ENCODE results near the gene ATRAID.

The ATRAID gene

GRCh38 chr2:27243391-27244130 is 31.7 kb downstream of the ATRAID start:
- TF ChIP-seq POLR2AphosphoS5 (IDR thresholded peaks at IDR 0.05; ENCODE audit: low read depth, low read length) (no peak), POLR2A (IDR thresholded peaks at IDR 0.05; ENCODE audit: low read depth, low read length) (no peak), TAF1 (IDR thresholded peaks at IDR 0.05; ENCODE audit: low read depth, low read length) (no peak), SPI1 (IDR thresholded peaks at IDR 0.05; ENCODE audit: low read depth, low read length) (no peak)
- FAIRE-seq: no peak
- no peak for DNase-seq (ENCODE audit: insufficient read length, low spot score)

- DNase-seq (ENCODE audit: insufficient read length, low spot score) (no peak), FAIRE-seq (no peak)
- 0 out of 2 replicates have a peak, but pooled peaks have one; percentile 1 for TF ChIP-seq POLR2AphosphoS5 (IDR thresholded peaks at IDR 0.05; ENCODE audit: low read depth, low read length)
- TF ChIP-seq POU2F2 (IDR thresholded peaks at IDR 0.05; ENCODE audit: low read depth, low read length): no peak
Measured at GRCh38 chr2:27245116-27245515, 33.3 kb downstream of the ATRAID start.

- FAIRE-seq: no peak
- TF ChIP-seq POLR2AphosphoS5 (IDR thresholded peaks at IDR 0.05; ENCODE audit: low read depth, low read length) (no peak; the same call in 1 of the 2 replicates), TAF1 (IDR thresholded peaks at IDR 0.05; ENCODE audit: low read depth, low read length) (no peak), POLR2A (IDR thresholded peaks at IDR 0.05; ENCODE audit: low read depth, low read length) (no peak), SPI1 (IDR thresholded peaks at IDR 0.05; ENCODE audit: low read depth, low read length) (no peak), POU2F2 (IDR thresholded peaks at IDR 0.05; ENCODE audit: low read depth, low read length) (no peak), PAX5 (IDR thresholded peaks at IDR 0.05; ENCODE audit: insufficient read depth, low read length, severe bottlenecking) (no peak)
- DNase-seq (ENCODE audit: insufficient read length, low spot score): no peak
Measured at GRCh38 chr2:27245626-27246025, 33.8 kb downstream of the ATRAID start.

- FAIRE-seq (no peak), DNase-seq (ENCODE audit: insufficient read length, low spot score) (no peak)
- no peak for TF ChIP-seq POLR2A (IDR thresholded peaks at IDR 0.05; ENCODE audit: low read depth, low read length)
- TF ChIP-seq PAX5 (IDR thresholded peaks at IDR 0.05; ENCODE audit: insufficient read depth, low read length, severe bottlenecking): no peak
- TF ChIP-seq POU2F2 (IDR thresholded peaks at IDR 0.05; ENCODE audit: low read depth, low read length): no peak
Measured at GRCh38 chr2:27247893-27248292, 36.1 kb downstream of the ATRAID start.

- TF ChIP-seq PAX5 (IDR thresholded peaks at IDR 0.05; ENCODE audit: insufficient read depth, low read length, severe bottlenecking) (no peak), TAF1 (IDR thresholded peaks at IDR 0.05; ENCODE audit: low read depth, low read length) (no peak)
- no peak for DNase-seq (ENCODE audit: insufficient read length, low spot score)
- no peak for FAIRE-seq
Measured at GRCh38 chr2:27249159-27249890, 37.5 kb downstream of the ATRAID start.

- peak; percentile 13 for FAIRE-seq
- TF ChIP-seq PAX5 (IDR thresholded peaks at IDR 0.05; ENCODE audit: insufficient read depth, low read length, severe bottlenecking) (no peak), POLR2A (IDR thresholded peaks at IDR 0.05; ENCODE audit: low read depth, low read length) (no peak), POU2F2 (IDR thresholded peaks at IDR 0.05; ENCODE audit: low read depth, low read length) (no peak), POLR2AphosphoS5 (IDR thresholded peaks at IDR 0.05; ENCODE audit: low read depth, low read length) (no peak), SPI1 (IDR thresholded peaks at IDR 0.05; ENCODE audit: low read depth, low read length) (no peak), TAF1 (IDR thresholded peaks at IDR 0.05; ENCODE audit: low read depth, low read length) (no peak)
- peak; percentile 80 for DNase-seq (ENCODE audit: insufficient read length, low spot score)
Measured at GRCh38 chr2:27249891-27250651, 38.2 kb downstream of the ATRAID start.

GRCh38 chr2:27250652-27251379 is 39.0 kb downstream of the ATRAID start:
- FAIRE-seq: no peak
- no peak for TF ChIP-seq POLR2A (IDR thresholded peaks at IDR 0.05; ENCODE audit: low read depth, low read length)
- no peak for TF ChIP-seq PAX5 (IDR thresholded peaks at IDR 0.05; ENCODE audit: insufficient read depth, low read length, severe bottlenecking)
- TF ChIP-seq TAF1 (IDR thresholded peaks at IDR 0.05; ENCODE audit: low read depth, low read length): no peak
- TF ChIP-seq POU2F2 (IDR thresholded peaks at IDR 0.05; ENCODE audit: low read depth, low read length): no peak
- DNase-seq (ENCODE audit: insufficient read length, low spot score): no peak

GRCh38 chr2:27251766-27252165 is 39.9 kb downstream of the ATRAID start:
- no peak for DNase-seq (ENCODE audit: insufficient read length, low spot score)
- TF ChIP-seq POU2F2 (IDR thresholded peaks at IDR 0.05; ENCODE audit: low read depth, low read length): no peak
- no peak for TF ChIP-seq SPI1 (IDR thresholded peaks at IDR 0.05; ENCODE audit: low read depth, low read length)
- TF ChIP-seq POLR2AphosphoS5 (IDR thresholded peaks at IDR 0.05; ENCODE audit: low read depth, low read length): no peak
- TF ChIP-seq POLR2A (IDR thresholded peaks at IDR 0.05; ENCODE audit: low read depth, low read length): no peak
- TF ChIP-seq PAX5 (IDR thresholded peaks at IDR 0.05; ENCODE audit: insufficient read depth, low read length, severe bottlenecking): no peak
- no peak for TF ChIP-seq TAF1 (IDR thresholded peaks at IDR 0.05; ENCODE audit: low read depth, low read length)
- no peak for FAIRE-seq

GRCh38 chr2:27255187-27255586 is 43.3 kb downstream of the ATRAID start:
- TF ChIP-seq TAF1 (IDR thresholded peaks at IDR 0.05; ENCODE audit: low read depth, low read length) (no peak), SPI1 (IDR thresholded peaks at IDR 0.05; ENCODE audit: low read depth, low read length) (no peak), POLR2A (IDR thresholded peaks at IDR 0.05; ENCODE audit: low read depth, low read length) (no peak), POLR2AphosphoS5 (IDR thresholded peaks at IDR 0.05; ENCODE audit: low read depth, low read length) (no peak), PAX5 (IDR thresholded peaks at IDR 0.05; ENCODE audit: insufficient read depth, low read length, severe bottlenecking) (no peak), POU2F2 (IDR thresholded peaks at IDR 0.05; ENCODE audit: low read depth, low read length) (no peak)
- DNase-seq (ENCODE audit: insufficient read length, low spot score): no peak

More at GRCh38 chr2:27255187-27255586, 43.3 kb downstream of the ATRAID start:
- FAIRE-seq: no peak

Data from GM12891 (cell line).